Measurements from ENCODE around the gene YRDC.

DNA sequence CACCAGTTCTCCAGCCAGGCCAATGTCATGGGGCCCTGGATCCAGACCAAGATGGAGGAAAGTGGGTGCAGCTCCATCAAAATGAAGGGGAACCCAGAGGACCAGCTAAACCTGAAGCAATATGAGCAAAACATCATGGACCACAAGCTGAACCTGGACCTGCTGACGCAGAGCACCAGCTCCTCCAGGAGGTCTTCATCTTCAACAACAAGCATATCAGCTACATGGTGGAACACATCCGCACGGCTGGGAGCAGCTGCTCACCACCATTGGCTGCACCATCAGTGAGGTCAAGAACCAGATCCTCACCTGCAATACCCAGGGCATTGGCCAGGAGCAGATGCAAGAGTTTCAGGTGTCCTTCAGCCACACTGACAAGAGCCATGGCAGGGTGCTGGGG, 29.4 kb downstream of the YRDC start:
- TF ChIP-seq, protein P1, sequence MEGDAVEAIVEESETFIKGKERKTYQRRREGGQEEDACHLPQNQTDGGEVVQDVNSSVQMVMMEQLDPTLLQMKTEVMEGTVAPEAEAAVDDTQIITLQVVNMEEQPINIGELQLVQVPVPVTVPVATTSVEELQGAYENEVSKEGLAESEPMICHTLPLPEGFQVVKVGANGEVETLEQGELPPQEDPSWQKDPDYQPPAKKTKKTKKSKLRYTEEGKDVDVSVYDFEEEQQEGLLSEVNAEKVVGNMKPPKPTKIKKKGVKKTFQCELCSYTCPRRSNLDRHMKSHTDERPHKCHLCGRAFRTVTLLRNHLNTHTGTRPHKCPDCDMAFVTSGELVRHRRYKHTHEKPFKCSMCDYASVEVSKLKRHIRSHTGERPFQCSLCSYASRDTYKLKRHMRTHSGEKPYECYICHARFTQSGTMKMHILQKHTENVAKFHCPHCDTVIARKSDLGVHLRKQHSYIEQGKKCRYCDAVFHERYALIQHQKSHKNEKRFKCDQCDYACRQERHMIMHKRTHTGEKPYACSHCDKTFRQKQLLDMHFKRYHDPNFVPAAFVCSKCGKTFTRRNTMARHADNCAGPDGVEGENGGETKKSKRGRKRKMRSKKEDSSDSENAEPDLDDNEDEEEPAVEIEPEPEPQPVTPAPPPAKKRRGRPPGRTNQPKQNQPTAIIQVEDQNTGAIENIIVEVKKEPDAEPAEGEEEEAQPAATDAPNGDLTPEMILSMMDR (conservative IDR thresholded peaks at IDR 0.05; ENCODE audit: low read depth, low read length) = no peak
- TF ChIP-seq EZH2 (IDR thresholded peaks at IDR 0.05; ENCODE audit: low read length, unreplicated experiment) (no peak), EZH2phosphoT487 (IDR thresholded peaks at IDR 0.05; ENCODE audit: borderline replicate concordance, low read length) (no peak)

All from PC-3 (cell line).